Neural progenitor cell (in vitro differentiated cells): ENCODE data around the gene MSGN1.

Experiments used
- CTCF ChIP-seq: fragments of 200-600 bp; sonication (generic); IDR thresholded peaks from 2 replicates; pipeline ENCODE4 v1.5.1; 2017; ENCODE audit warnings: antibody characterized with exemption, mild to moderate bottlenecking
- EZH2 ChIP-seq: fragments of 200-600 bp; sonication (generic); IDR thresholded peaks from 2 replicates; pipeline ENCODE4 v1.6.1; 2017; ENCODE audit warnings: antibody characterized with exemption, mild to moderate bottlenecking, moderate library complexity
- EZH2phosphoT487 ChIP-seq: fragments of 200-600 bp; sonication (generic); IDR thresholded peaks from 2 replicates; pipeline ENCODE4 v1.6.1; 2017; ENCODE audit warnings: antibody characterized with exemption

GRCh38 chr2:17857021-17857420 lies 40.8 kb downstream of the MSGN1 start:
- TF ChIP-seq EZH2 (no peak), CTCF (no peak), EZH2phosphoT487 (no peak)
